Measurements from ENCODE around the gene TMEM184A. TPM values are rescaled to one million over a fixed set of nuclear protein-coding genes. Genes with fewer than 3 reads are reported as not detected.

TMEM184A gene
- total RNA-seq, 2 donors from 2014 or later = 0.28 TPM; not detected in 1

GRCh38 chr7:1596181-1597043, 40.4 kb upstream of the TMEM184A start:
- H3K27me3 ChIP-seq = no peaks in the 10 kb centered on the region
- H3K4me1 ChIP-seq = no peaks in the 10 kb centered on the region
- H3K4me3 ChIP-seq = no peak overlapping the region
- no peak overlapping the region for H3K27ac ChIP-seq
- DNase-seq (ENCODE audit: low spot score) = no peak
- H3K36me3 ChIP-seq = no peaks in the 10 kb centered on the region
- TF ChIP-seq, protein P1, sequence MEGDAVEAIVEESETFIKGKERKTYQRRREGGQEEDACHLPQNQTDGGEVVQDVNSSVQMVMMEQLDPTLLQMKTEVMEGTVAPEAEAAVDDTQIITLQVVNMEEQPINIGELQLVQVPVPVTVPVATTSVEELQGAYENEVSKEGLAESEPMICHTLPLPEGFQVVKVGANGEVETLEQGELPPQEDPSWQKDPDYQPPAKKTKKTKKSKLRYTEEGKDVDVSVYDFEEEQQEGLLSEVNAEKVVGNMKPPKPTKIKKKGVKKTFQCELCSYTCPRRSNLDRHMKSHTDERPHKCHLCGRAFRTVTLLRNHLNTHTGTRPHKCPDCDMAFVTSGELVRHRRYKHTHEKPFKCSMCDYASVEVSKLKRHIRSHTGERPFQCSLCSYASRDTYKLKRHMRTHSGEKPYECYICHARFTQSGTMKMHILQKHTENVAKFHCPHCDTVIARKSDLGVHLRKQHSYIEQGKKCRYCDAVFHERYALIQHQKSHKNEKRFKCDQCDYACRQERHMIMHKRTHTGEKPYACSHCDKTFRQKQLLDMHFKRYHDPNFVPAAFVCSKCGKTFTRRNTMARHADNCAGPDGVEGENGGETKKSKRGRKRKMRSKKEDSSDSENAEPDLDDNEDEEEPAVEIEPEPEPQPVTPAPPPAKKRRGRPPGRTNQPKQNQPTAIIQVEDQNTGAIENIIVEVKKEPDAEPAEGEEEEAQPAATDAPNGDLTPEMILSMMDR (IDR thresholded peaks at IDR 0.05) = no peak
- no peaks in the 10 kb centered on the region for H3K9me3 ChIP-seq

DNA sequence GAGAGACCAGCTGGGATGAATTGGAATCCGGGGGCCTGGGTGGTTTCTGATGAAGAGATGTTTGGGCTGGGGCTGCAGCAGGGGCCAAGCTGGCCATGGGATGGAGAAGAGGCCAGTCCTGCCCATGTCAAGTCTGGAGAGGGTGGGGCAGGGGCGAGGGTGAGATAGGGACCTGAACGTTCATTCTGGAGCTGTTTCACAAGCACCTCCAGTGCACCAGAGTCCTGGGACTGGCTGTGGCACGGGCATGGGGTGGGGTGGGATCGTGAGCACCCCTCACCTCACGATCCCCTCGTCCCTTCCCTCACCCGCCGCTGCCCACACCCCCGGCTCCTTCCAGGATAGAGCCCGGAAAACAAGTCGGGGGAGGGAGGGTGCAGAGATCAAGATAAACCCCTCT, 39.6 kb upstream of the TMEM184A start:
- H3K36me3 ChIP-seq = no peaks in the 10 kb centered on the region
- TF ChIP-seq, protein P1 (IDR thresholded peaks at IDR 0.05) = no peak
- H3K9me3 ChIP-seq = no peaks in the 10 kb centered on the region
- no peak for DNase-seq (ENCODE audit: low spot score)
- no peaks in the 10 kb centered on the region for H3K4me1 ChIP-seq
- no peak overlapping the region for H3K27ac ChIP-seq
- no peak overlapping the region for H3K4me3 ChIP-seq
- no peaks in the 10 kb centered on the region for H3K27me3 ChIP-seq

DNA sequence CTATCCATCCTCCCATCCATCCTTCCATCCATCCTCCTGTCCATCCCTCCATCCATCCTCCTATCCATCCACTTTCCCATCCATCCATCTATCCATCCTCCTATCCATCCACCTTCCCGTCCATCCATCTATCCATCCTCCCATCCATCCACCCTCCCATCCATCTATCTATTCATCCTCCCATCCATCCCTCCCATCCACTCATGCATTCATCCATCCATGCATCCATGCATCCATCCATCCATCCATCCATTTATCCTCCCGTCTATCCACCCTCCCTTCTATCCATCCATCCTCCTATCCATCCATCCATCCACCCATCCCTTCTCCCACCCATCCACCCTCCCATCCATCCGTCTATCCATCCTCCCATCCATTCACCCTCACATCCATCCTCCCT, 39.0 kb upstream of the TMEM184A start:
- Histone ChIP-seq H3K36me3 (no peaks in the 10 kb centered on the region), H3K4me1 (no peaks in the 10 kb centered on the region), H3K27ac (no peak overlapping the region), H3K4me3 (no peak overlapping the region), H3K27me3 (no peaks in the 10 kb centered on the region), H3K9me3 (no peaks in the 10 kb centered on the region)
- no peak for DNase-seq (ENCODE audit: low spot score)
- TF ChIP-seq, protein P1 (IDR thresholded peaks at IDR 0.05) = no peak

GRCh38 chr7:1593904-1594421, 38.0 kb upstream of the TMEM184A start:
- Histone ChIP-seq H3K4me3 (no peak overlapping the region), H3K9me3 (peaks cover 3 to 8% of the 10 kb centered on the region in 2 donors), H3K27me3 (no peaks in the 10 kb centered on the region), H3K27ac (no peak overlapping the region), H3K4me1 (no peaks in the 10 kb centered on the region), H3K36me3 (no peaks in the 10 kb centered on the region)
- no peak for DNase-seq (ENCODE audit: low spot score)
- TF ChIP-seq, protein P1 (IDR thresholded peaks at IDR 0.05) = no peak

DNA sequence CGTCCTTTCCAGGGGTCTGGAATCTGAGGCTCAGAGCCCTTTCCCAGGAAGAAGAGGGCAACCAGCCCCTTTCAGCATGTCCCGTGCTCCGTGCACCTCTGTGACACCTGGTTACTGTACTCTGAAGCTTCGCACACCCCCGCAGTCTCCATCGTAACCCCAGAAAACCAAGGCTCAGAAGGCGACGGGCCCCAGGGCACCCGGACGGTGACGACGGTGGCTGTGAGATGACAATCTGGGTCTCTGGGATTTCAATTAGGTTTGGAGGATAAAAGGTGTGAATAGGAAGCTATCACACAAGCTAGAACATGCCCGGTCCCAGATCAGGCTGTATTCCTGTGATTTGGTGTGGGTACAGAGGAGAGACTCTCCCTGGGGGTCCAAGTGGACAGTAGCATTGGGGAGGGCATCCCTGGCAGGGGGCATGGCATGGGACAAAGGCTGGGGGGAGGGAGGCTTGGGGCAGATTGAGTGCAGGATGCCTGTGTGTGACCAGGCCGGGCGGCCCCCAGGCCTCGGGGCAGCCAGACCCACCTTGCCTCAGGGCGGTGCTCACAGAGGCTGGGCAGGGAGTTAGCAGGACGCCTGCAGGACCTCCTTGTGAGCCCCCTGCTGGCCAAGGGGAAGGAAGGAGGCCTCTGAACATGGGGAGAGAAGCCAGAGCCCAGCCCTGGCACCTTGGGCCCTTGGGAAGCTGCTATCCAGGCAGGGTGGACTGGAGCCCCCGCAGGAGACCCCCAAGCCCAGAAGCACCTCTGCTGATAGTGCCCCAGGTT, 37.3 kb upstream of the TMEM184A start:
- TF ChIP-seq, protein P1 (IDR thresholded peaks at IDR 0.05) = peak in 1 of 2 donors; percentile 23
- Histone ChIP-seq H3K27ac (no peak overlapping the region), H3K36me3 (no peaks in the 10 kb centered on the region), H3K27me3 (no peaks in the 10 kb centered on the region), H3K4me3 (no peak overlapping the region), H3K4me1 (no peaks in the 10 kb centered on the region), H3K9me3 (peaks cover 5 to 12% of the 10 kb centered on the region in 2 donors)
- no peak for DNase-seq (ENCODE audit: low spot score)
